CD4-positive, alpha-beta T cell (primary cell): ENCODE data around the gene URGCP. TPM values are rescaled to one million over a fixed set of nuclear protein-coding genes. Genes with fewer than 3 reads are reported as not detected.

Source experiments
- ATAC-seq: fragments of 200-7000 bp; cut with Tn5 transposase; one replicate; pipeline ENCODE4 v1.10.0; 2022; ENCODE audit warnings: mild to moderate bottlenecking; ENCODE audit not compliant: poor library complexity
- CTCF ChIA-PET: fragments of 350-600 bp; sonication (Branson Sonifier 250); formaldehyde crosslinking; loops from one replicate; lab custom pipeline; 2021; ENCODE audit warnings: antibody characterized with exemption, inconsistent platforms; lab: Charles Lee
- POLR2A ChIA-PET: fragments of 350-600 bp; sonication (Branson Sonifier 250); formaldehyde crosslinking; loops from one replicate; lab custom pipeline; 2021; ENCODE audit warnings: antibody characterized with exemption, inconsistent platforms; lab: Charles Lee
- DNase-seq, 14 experiments: peaks; one replicate each; pipeline ENCODE4 v3.0.0-alpha.2; 2013 to 2020; ENCODE audit warnings: mixed read lengths in 2 of 14
- H3K27ac ChIP-seq, 2 donors: one replicate each; pipeline versions ENCODE4 v1.5.1 to v1.7.0; 2013; ENCODE audit warnings: low read length in 2 of 2, low read depth in 1 of 2, mild to moderate bottlenecking in 1 of 2
- H3K27me3 ChIP-seq, 2 experiments: 1 replicate in 1 of 2; 2 replicates in 1 of 2; pipeline versions ENCODE4 v1.6.1 to v1.7.0; 2013; ENCODE audit warnings: low read length in 2 of 2, control low read depth in 1 of 2, mild to moderate bottlenecking in 1 of 2, moderate library complexity in 1 of 2; ENCODE audit not compliant: insufficient read depth in 2 of 2, control insufficient read depth in 1 of 2
- H3K36me3 ChIP-seq: one replicate; pipeline ENCODE4 v1.6.1; 2013; ENCODE audit warnings: low read length, control low read depth; ENCODE audit not compliant: insufficient read depth
- H3K4me1 ChIP-seq: one replicate; pipeline ENCODE4 v1.6.1; 2013; ENCODE audit warnings: low read length, control low read depth; ENCODE audit not compliant: insufficient read depth
- H3K4me3 ChIP-seq: one replicate; pipeline ENCODE4 v1.5.1; 2013; ENCODE audit warnings: mild to moderate bottlenecking, low read length, moderate library complexity
- H3K9me3 ChIP-seq, 2 experiments: 1 replicate in 1 of 2; 2 replicates in 1 of 2; pipeline versions ENCODE4 v1.6.1 to v1.7.0; 2013; ENCODE audit warnings: low read length in 2 of 2, mild to moderate bottlenecking in 2 of 2, control low read depth in 1 of 2, moderate library complexity in 1 of 2; ENCODE audit not compliant: control insufficient read depth in 1 of 2, insufficient read depth in 1 of 2
- H3K27ac Mint-ChIP-seq: one replicate; pipeline ENCODE4 v1.8.0; 2020; ENCODE audit warnings: mixed read lengths
- H3K27me3 Mint-ChIP-seq: one replicate; pipeline ENCODE4 v1.8.0; 2021; ENCODE audit warnings: mixed read lengths
- H3K36me3 Mint-ChIP-seq: one replicate; pipeline ENCODE4 v1.8.0; 2021; ENCODE audit warnings: low read depth, mixed read lengths
- H3K4me1 Mint-ChIP-seq: one replicate; pipeline ENCODE4 v1.8.0; 2021; ENCODE audit warnings: low read depth, mixed read lengths
- H3K4me3 Mint-ChIP-seq: one replicate; pipeline ENCODE4 v1.8.0; 2020; ENCODE audit warnings: mild to moderate bottlenecking, mixed read lengths
- H3K9me3 Mint-ChIP-seq: one replicate; pipeline ENCODE4 v1.8.0; 2020; ENCODE audit warnings: mixed read lengths
- CTCF ChIP-seq: fragments of 200-600 bp; IDR thresholded peaks from one replicate; pipeline ENCODE4 v1.8.0; 2022; ENCODE audit warnings: antibody characterized with exemption, mild to moderate bottlenecking
- intact Hi-C, 2 experiments: fragments of 100-400 bp; cut with DNase I in 1 of 2; cut with micrococcal nuclease in 1 of 2; formaldehyde crosslinking; loops; one replicate each; pipeline versions ENCODE4 v1.15.1 to v1.9.0; 2023 to 2025; cut with DNase I, micrococcal nuclease
- total RNA-seq, 174 experiments: library from RNA in 2 of 174; stranded (reverse) in 2 of 174; gene quantifications; one replicate each; pipeline ENCODE4 v1.2.3 and lab custom pipeline; 2021 to 2026

Gene URGCP
- total RNA-seq, 2 experiments from 2014 or later: 21.8 to 22.5 TPM

- peaks cover 23% of the 10 kb centered on the region for H3K36me3 ChIP-seq
- CTCF ChIA-PET: no interaction called here
- Mint-ChIP-seq H3K4me3 (no peak overlapping the region), H3K4me1 (peaks cover 13% of the 10 kb centered on the region), H3K27me3 (no peaks in the 10 kb centered on the region), H3K9me3 (no peaks in the 10 kb centered on the region), H3K36me3 (peaks cover 35% of the 10 kb centered on the region), H3K27ac (no peak overlapping the region)
- TF ChIP-seq CTCF: no peak
- peaks cover 10% of the 10 kb centered on the region for H3K4me1 ChIP-seq
- H3K4me3 ChIP-seq: no peak overlapping the region
- ATAC-seq (no peak), DNase-seq (no peak)
- intact Hi-C loops: no loop called here
- no peaks in the 10 kb centered on the region for H3K27me3 ChIP-seq
- no peaks in the 10 kb centered on the region for H3K9me3 ChIP-seq
- POLR2A ChIA-PET: no interaction called here
- no peak overlapping the region for H3K27ac ChIP-seq
Measured at GRCh38 chr7:43864126-43864525, 42.3 kb downstream of the URGCP start.

GRCh38 chr7:43856996-43857395 lies 49.4 kb downstream of the URGCP start:
- ATAC-seq (no peak), DNase-seq (no peak)
- TF ChIP-seq CTCF: no peak
- Mint-ChIP-seq H3K9me3 (no peaks in the 10 kb centered on the region), H3K4me3 (no peak overlapping the region), H3K4me1 (no peaks in the 10 kb centered on the region), H3K27me3 (no peaks in the 10 kb centered on the region), H3K36me3 (no peaks in the 10 kb centered on the region), H3K27ac (no peak overlapping the region)
- H3K27ac ChIP-seq: no peak overlapping the region
- POLR2A ChIA-PET: no interaction called here
- H3K36me3 ChIP-seq: no peaks in the 10 kb centered on the region
- intact Hi-C loops: no loop called here
- H3K4me1 ChIP-seq: no peaks in the 10 kb centered on the region
- CTCF ChIA-PET: no interaction called here
- H3K27me3 ChIP-seq: no peaks in the 10 kb centered on the region
- no peak overlapping the region for H3K4me3 ChIP-seq
- H3K9me3 ChIP-seq: no peaks in the 10 kb centered on the region

GRCh38 chr7:43856316-43856715 lies 50.1 kb downstream of the URGCP start:
- CTCF ChIA-PET: no interaction called here
- Histone ChIP-seq H3K27ac (no peak overlapping the region), H3K9me3 (no peaks in the 10 kb centered on the region), H3K27me3 (no peaks in the 10 kb centered on the region), H3K36me3 (no peaks in the 10 kb centered on the region), H3K4me3 (no peak overlapping the region), H3K4me1 (no peaks in the 10 kb centered on the region)
- H3K27me3 Mint-ChIP-seq: no peaks in the 10 kb centered on the region
- H3K4me1 Mint-ChIP-seq: no peaks in the 10 kb centered on the region
- H3K36me3 Mint-ChIP-seq: no peaks in the 10 kb centered on the region
- no peak for DNase-seq
- H3K4me3 Mint-ChIP-seq: no peak overlapping the region
- H3K9me3 Mint-ChIP-seq: no peaks in the 10 kb centered on the region
- ATAC-seq: no peak
- intact Hi-C loops: no loop called here
- no peak overlapping the region for H3K27ac Mint-ChIP-seq
- no peak for TF ChIP-seq CTCF
- POLR2A ChIA-PET: no interaction called here
